Measurements from ENCODE around the gene GCSAM.

GCSAM gene, protein sequence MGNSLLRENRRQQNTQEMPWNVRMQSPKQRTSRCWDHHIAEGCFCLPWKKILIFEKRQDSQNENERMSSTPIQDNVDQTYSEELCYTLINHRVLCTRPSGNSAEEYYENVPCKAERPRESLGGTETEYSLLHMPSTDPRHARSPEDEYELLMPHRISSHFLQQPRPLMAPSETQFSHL

GRCh38 chr3:112132975-112133448 is at the start of gene GCSAM:
Gene GCSAM, minus strand, starts transcription at chr3:112133248. Its CDS starts 128 bp downstream, at chr3:112133120.
- peak; percentile 25 to 40 for DNase-seq (ENCODE audit: extremely low read depth in 1 of 2, low read depth in 1 of 2)

- DNase-seq (ENCODE audit: extremely low read depth in 1 of 2, low read depth in 1 of 2) = no peak
Measured at GRCh38 chr3:112175646-112176045, 42.6 kb upstream of the GCSAM start.

GRCh38 chr3:112175037-112175436 is 42.0 kb upstream of the GCSAM start:
- no peak for DNase-seq (ENCODE audit: extremely low read depth in 1 of 2, low read depth in 1 of 2)

- DNase-seq (ENCODE audit: extremely low read depth in 1 of 2, low read depth in 1 of 2) = no peak
Measured at GRCh38 chr3:112171144-112171543, 38.1 kb upstream of the GCSAM start.

DNA sequence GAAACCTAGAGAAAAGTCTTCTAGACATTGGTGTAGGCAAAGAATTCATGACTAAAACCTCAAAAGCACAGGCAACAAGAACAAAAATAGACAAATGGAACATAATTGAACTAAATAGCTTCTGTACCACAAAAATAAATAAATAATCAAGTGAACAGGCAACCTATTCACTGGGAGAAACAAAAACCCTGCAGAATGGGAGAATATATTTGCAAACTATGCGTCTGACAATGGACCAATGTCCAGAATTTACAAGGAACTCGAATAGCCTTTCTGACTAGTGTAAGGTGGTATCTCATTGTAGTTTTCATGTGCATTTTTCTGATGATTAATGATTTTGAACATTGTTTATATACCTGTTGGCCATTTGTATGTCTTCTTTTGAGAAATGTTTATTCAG is 37.0 kb upstream of the GCSAM start:
- no peak for DNase-seq (ENCODE audit: extremely low read depth in 1 of 2, low read depth in 1 of 2)

GRCh38 chr3:112167758-112168157 is 34.7 kb upstream of the GCSAM start:
- DNase-seq (ENCODE audit: extremely low read depth in 1 of 2, low read depth in 1 of 2) = no peak

DNA sequence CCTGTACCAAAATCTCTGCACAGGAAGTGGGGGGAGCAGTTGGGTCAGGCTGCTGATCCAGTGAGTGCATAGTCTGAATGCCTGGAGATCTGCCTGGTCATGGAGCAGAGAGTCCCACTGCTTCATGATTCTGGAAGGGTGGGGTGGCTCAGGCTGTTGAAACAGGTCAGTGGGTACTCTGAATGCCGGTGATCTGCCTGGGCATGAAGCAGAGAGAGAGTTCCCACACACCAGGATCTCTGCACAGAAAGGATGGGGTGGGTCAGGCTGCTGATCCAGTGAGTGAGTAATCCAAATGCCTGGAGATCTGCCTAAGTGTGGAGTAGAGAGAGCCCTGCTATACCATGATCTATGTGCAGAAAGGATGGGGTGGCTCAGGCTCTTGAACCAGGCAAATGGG is 16.1 kb upstream of the GCSAM start:
- DNase-seq (ENCODE audit: extremely low read depth in 1 of 2, low read depth in 1 of 2) = no peak

GRCh38 chr3:112143689-112144088 is 10.6 kb upstream of the GCSAM start:
- DNase-seq (ENCODE audit: extremely low read depth in 1 of 2, low read depth in 1 of 2) = no peak

- no peak for DNase-seq (ENCODE audit: extremely low read depth in 1 of 2, low read depth in 1 of 2)
Measured at GRCh38 chr3:112143251-112143650, 10.2 kb upstream of the GCSAM start.

- DNase-seq (ENCODE audit: extremely low read depth in 1 of 2, low read depth in 1 of 2) = no peak
Measured at GRCh38 chr3:112141293-112141692, 8.2 kb upstream of the GCSAM start.

- DNase-seq (ENCODE audit: extremely low read depth in 1 of 2, low read depth in 1 of 2) = no peak
Measured at GRCh38 chr3:112140584-112140983, 7.5 kb upstream of the GCSAM start.

DNA sequence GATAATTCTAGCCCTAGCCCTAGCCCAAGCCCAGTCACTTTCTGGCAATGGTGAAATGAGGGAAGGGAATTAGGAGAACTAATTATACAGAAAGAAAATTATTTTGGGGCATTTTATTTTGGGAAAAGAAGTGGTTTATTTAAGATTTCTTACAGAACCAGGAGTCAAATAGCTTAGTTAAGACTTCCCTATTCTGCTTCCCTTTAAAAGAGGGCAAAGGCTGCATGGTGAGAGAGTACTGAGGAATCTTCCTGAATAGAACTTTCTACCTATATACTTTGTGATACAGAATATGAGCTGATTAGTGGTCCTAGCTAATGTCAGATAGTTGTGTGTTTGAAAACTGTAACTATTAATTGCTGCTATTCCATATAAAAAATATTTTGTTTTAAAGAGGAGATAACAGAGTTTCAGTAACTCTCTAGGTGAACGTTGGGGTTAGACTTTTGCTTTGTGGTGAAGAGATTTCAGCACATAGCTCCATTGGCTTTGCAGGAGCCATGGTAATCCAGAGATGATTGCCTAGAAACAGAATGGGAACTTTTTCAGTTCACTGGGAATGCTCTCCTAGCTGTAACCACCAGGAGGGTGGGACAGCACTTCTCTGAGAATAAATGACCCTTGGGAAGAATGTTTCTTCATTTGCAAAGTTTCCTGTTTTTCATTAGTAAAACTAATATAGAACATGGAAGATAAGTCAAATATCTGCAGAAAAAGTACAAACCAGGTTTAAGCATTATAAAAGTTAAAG is 5.3 kb upstream of the GCSAM start:
- DNase-seq (ENCODE audit: extremely low read depth in 1 of 2, low read depth in 1 of 2) = no peak

- DNase-seq (ENCODE audit: extremely low read depth in 1 of 2, low read depth in 1 of 2) = no peak
Measured at GRCh38 chr3:112137781-112138180, 4.7 kb upstream of the GCSAM start.

- no peak for DNase-seq (ENCODE audit: extremely low read depth in 1 of 2, low read depth in 1 of 2)
Measured at GRCh38 chr3:112136959-112137693, 4.1 kb upstream of the GCSAM start.

DNA sequence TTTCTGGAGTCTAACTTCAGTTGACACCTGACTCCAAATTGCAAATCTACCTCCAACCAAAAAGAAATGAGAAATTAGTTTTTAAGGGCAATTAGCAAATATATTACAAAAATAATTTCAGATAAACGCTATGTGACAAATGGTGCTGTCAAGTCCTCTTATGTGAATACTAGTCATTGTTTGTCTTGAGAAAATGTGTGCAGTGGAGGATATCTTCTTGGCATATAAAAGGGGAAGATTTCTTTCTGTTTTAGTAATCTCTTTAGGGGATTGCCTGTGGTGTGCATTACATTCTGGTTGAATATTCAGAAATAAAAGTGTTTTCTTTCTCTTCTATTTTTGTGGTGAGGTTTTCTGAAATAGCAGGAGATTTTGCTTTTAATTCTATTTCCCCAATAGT is 3.0 kb upstream of the GCSAM start:
- DNase-seq (ENCODE audit: extremely low read depth in 1 of 2, low read depth in 1 of 2) = no peak

DNA sequence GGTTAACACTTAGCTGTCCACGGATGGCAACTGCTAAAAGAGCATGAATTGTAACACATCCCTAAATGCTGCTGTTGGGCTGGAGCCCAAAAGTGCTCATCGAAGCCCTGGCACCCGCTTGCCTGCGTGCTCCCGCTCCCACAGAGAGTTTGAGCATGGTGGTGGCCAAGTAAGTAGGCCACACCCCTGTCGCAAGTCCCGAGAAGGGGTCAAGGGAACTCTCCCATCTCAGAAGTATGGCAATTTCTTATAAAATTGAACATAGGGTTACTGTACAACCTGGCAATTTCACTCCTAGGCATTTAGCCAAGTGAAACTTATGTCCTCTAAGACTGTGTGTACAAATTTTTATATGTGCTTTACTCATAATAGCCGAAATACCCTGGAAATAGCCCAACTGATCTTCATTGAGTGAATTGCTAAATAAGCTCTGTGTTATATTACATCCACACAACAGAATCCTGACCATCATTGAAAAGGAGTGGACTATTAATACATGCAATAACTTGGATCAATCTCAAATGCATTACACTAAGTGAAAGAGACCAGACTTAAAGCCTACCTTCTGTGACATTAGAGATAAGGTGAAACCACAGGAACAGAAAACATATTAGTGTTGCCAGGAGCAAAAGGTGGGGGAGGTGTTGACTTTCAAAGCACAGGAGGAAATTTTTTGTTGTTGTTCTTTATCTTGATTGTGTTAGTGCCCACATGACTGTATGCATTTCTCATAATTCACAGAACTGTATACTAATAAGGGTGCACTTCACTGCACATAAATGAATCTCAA is 1.5 kb upstream of the GCSAM start:
- no peak for DNase-seq (ENCODE audit: extremely low read depth in 1 of 2, low read depth in 1 of 2)

GRCh38 chr3:112133626-112134334 is 732 bp upstream of the GCSAM start:
- no peak for DNase-seq (ENCODE audit: extremely low read depth in 1 of 2, low read depth in 1 of 2)

GRCh38 chr3:112132554-112132953 is 494 bp downstream of the GCSAM start:
- no peak for DNase-seq (ENCODE audit: extremely low read depth in 1 of 2, low read depth in 1 of 2)

- DNase-seq (ENCODE audit: extremely low read depth in 1 of 2, low read depth in 1 of 2) = no peak
Measured at GRCh38 chr3:112132088-112132487, 960 bp downstream of the GCSAM start.

- no peak for DNase-seq (ENCODE audit: extremely low read depth in 1 of 2, low read depth in 1 of 2)
Measured at GRCh38 chr3:112131111-112131510, 1.9 kb downstream of the GCSAM start.

DNA sequence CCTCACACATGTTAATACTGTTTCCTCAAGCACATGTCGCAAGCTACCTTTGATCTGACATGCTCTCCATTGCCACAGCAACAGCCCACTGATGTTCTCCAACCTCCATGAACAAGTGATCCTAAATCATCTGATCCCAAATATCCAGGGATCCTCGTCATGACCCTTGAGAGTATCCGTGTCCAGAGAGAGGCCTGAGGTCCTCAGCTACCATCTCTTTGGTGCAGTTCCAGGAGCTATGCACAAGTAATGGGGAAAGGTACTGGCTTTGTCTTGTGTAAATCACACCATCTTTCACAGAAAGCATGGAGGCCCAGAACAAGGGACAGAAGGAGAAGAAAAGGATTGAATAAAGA is 2.4 kb downstream of the GCSAM start:
- DNase-seq (ENCODE audit: extremely low read depth in 1 of 2, low read depth in 1 of 2) = no peak

Data from activated CD8-positive, alpha-beta memory T cell treated with anti-CD3 and anti-CD28 coated beads for 1 hour (primary cell).